GM03348 (cell line): ENCODE measurements around the gene RALGPS2.
A peak's percentile ranks its signal among the peaks of the same experiment; 100 is the strongest.
"Not testable (repeated sequence)": the region's sequence is repeated elsewhere in the genome, so short reads cannot be mapped to it uniquely, and the experiment has no call there.

Experiments
- DNase-seq: peaks from one replicate; pipeline ENCODE4 v3.0.0; 2012; ENCODE audit warnings: low spot score

The RALGPS2 gene

DNA sequence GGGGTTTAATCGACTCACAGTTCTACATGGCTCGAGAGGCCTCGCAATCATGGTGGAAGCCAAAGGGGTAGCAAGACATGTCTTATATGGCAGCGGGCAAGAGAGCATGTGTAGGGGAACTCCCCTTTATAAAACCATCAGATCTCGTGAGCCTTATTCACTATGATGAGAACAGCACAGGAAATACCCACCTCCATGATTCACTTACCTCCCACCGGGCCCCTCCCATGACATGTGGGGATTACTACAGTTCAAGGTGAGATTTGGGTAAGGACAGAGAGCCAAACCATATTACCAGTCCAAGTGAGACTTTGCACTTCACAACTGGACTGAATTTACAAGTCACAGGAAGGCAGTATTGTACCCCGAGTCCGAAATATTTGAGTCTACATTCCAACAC is 219.7 kb downstream of the RALGPS2 start:
- no peak for DNase-seq

DNA sequence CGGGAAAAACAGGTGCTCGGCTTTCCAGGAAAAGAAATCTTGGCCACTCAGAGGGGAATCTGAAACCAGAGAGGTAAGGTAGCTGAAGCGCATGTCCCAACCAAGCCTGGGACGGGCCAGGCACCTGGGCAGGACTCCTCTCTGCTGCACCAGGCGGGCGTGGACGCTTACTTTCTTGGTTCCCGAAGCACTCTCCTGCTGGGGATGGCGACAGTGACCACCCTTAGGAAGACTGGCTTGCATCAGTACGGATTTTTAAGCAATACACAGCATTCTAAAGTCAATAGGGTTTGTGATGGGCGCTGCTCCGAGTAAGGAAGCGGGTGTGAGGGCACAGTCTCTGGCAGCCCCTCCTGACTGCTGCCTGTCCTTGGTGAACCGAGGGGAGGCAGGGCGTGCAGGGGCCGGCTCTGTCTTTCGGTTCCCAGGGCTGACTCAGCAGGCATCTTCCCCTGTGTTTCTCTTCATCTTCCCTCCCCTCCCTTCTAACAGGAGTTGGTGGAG is 220.8 kb downstream of the RALGPS2 start:
- peak; percentile 72 for DNase-seq

GRCh38 chr1:178946416-178946815 is 221.4 kb downstream of the RALGPS2 start:
- DNase-seq = no peak

DNA sequence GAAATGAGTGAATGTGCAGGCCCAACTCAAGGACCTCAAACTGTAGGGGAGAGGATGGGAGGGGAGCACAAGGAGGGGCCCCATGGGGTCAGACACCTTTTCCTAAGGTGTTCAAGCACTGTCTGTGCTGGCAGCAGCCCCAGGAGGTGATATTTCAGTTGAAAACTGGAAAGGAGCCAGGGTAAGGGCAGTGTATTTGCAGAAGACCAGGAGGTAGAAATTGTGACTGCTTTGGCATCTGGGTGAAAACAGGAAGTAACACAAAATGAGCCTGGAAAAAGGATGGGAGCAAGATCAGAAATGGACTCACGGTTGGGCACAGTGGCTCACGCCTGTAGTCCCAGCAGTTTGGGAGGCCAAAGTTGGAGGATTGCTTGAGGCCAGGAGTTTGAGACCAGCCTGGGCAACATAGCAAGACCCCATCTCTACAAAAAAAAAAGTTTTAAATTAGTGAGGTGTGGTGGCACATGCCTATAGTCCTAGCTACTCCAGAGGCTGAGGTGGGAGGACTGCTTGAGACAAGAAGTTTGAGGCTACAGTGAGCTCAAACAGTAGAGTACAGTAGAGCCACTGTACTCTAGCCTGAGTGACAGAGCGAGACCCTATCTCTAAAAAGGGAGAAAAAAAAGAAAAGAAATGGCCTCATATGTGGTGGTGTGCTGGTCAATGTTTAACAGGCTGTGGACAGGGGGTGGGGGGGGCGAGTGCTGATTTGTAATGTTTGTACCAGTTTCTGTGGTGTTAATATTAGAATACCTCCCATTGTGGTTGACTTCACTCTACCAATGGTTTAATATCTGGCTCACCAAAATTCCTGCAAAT is 222.0 kb downstream of the RALGPS2 start:
- no peak for DNase-seq

GRCh38 chr1:178947677-178947981 is 222.6 kb downstream of the RALGPS2 start:
- DNase-seq = no peak

- DNase-seq = no peak
Measured at GRCh38 chr1:178948676-178949075, 223.6 kb downstream of the RALGPS2 start.

DNA sequence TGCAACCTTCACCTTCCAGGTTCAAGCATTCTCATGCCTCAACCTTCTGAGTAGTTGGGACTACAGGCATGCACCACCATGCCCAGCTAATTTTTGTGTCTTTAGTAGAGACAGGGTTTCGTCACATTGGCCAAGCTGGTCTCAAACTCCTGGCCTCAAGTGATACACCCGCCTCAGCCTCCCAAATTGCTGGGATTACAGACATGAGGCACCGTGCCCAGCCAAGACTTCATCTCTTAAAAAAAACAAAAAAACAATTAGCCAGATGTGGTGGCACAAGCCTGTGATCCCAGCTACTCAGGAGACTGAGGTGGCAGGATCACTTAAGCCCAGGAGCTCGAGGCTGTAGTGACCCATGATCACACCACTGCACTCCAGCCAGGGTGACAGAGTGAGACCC is 224.8 kb downstream of the RALGPS2 start:
- not testable (repeated sequence) for DNase-seq

DNA sequence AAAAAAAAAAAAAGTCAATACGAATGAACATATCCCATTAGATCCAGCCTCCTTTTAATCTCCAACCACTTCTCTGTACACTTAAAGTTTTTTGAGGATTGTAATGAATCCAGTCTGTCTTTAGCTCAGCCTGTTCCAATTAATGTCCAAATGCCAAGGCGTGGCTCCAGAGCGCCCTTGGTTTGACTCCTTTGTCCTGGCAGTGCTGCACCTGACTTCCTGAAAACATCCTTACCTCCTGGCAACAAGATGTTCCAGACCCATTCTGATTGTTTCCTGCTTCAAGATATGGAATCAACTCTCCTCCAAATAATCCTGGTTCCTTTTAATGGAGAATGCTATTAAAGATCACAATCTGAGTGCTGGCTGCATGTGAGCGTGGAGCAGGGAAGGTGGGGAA is 226.6 kb downstream of the RALGPS2 start:
- DNase-seq = no peak

DNA sequence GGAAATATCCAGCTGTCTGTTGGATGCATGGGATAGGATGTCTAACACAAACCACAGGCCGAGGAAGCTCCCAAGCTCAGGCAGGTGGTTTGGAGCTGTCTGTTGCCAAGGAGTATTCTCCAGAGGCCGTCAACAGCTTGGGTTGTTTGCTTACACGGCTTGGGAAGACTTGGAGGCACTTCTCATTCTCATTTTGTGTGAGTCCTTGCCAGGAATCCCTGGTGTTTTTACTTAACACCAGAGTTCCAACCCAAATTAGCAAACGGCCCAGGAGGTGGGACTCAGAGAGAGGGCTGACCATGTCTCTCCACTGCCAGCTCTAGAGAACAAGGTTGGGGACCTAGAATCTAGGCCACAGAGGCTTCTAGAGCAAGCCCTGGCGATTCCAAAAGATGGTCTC is 228.0 kb downstream of the RALGPS2 start:
- peak; percentile 34 for DNase-seq

- no peak for DNase-seq
Measured at GRCh38 chr1:178953538-178954324, 228.7 kb downstream of the RALGPS2 start.

GRCh38 chr1:178954325-178954690 is 229.3 kb downstream of the RALGPS2 start:
- DNase-seq = no peak

- DNase-seq = no peak
Measured at GRCh38 chr1:178954937-178955336, 229.9 kb downstream of the RALGPS2 start.

- no peak for DNase-seq
Measured at GRCh38 chr1:178955391-178955954, 230.4 kb downstream of the RALGPS2 start.

- DNase-seq = no peak
Measured at GRCh38 chr1:178958491-178958890, 233.4 kb downstream of the RALGPS2 start.

- DNase-seq = no peak
Measured at GRCh38 chr1:178959543-178960460, 234.8 kb downstream of the RALGPS2 start.

GRCh38 chr1:178960482-178961240 is 235.6 kb downstream of the RALGPS2 start:
- peak; percentile 14 for DNase-seq

DNA sequence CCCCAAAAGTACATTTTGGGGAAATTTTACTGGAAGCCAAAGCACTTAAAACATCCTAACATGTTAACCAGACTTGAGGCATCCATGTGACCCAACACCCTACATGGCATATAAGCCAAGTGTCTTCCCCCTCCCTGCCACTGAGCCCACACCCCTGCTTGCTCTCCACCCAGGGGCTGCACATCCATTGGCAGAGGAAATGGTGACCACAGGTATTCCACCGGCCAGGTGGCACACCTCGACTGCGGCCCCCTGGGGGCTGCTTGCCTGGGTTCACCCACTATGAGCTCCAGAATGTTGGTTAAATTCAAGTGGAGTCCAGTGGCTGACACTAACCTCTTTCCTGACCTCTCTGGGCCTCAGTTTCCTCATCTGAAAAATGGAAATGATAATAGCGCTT is 236.3 kb downstream of the RALGPS2 start:
- no peak for DNase-seq

DNA sequence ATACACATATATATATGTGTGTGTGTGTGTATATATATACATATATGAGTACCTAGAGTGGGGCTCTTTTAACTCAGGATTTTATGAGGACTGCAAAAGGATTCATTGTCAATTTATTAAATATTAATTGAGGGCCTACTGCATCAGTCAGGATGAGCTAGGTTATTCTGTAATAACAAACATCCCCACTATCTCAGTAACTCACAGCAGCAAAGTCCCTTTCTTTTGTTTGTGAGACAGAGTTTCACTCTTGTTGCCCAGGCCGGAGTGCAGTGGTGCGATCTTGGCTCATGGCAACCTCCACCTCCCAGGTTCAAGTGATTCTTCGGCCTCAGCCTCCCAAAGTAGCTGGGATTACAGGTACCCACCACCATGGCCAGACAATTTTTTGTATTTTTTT is 236.8 kb downstream of the RALGPS2 start:
- DNase-seq = no peak

DNA sequence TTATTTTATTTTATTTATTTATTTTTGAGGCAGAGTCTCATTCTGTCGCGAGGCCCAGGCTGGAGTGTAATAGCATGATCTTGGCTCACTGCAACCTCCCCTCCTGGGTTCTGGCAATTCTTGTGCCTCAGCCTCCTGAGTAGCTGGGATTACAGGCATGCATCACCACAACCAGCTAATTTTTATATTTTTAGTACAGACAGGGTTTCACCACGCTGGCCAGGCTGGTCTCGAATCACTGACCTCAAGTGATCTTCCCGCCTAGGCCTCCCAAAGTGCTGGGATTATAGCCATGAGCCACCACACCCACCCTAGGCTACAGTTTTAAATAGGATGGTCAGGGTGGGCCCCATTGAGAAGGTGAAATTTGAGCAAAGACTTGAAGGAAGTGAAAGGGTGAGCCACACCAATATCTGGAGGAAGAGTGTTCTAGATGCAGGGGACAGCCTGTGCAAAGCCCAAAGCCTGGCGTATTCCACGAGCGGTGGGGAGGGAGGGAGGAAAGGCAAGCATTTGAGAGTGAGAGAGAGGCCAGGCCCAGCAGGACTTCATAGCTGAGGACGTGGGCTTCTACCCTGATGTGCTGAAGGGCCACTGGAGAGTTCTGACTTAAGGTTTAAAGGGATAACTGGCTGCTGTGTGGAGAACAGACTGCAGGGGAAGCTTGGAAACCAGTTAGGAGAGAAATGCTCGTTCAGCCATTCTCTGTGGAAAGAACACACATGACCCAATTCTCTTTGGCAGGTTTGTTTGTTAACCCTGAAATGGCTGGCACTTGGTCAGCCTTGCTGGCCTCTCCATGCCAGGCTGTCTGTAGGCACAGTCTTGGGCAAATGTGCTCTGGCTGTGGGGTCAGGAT is 238.0 kb downstream of the RALGPS2 start:
- no peak for DNase-seq
